Brain microvascular endothelial cell (primary cell): ENCODE data around the gene SENP2.

Experiments
- DNase-seq: peaks from one replicate; pipeline ENCODE4 v3.0.0-alpha.2; 2020
- H3K27ac ChIP-seq: fragments of 250-450 bp; sonication (Bioruptor Pico); 2 replicates; pipeline ENCODE4 v1.5.1; 2020; ENCODE audit warnings: mild to moderate bottlenecking, moderate library complexity
- H3K27me3 ChIP-seq: fragments of 250-450 bp; sonication (Bioruptor Pico); replicated peaks from 2 replicates; pipeline ENCODE4 v1.5.1; 2020; ENCODE audit warnings: mild to moderate bottlenecking
- H3K36me3 ChIP-seq: fragments of 250-450 bp; sonication (Bioruptor Pico); replicated peaks from 2 replicates; pipeline ENCODE4 v1.5.1; 2020; ENCODE audit warnings: mild to moderate bottlenecking
- H3K4me3 ChIP-seq: 2 replicates; pipeline ENCODE4 v1.5.1; 2011; ENCODE audit warnings: low read depth, mild to moderate bottlenecking, control low read depth, low read length, moderate library complexity
- CTCF ChIP-seq: IDR thresholded peaks from 2 replicates; pipeline ENCODE4 v1.5.1; 2011; ENCODE audit warnings: low read depth, mild to moderate bottlenecking, moderate library complexity, low read length, control low read depth, inconsistent platforms; ENCODE audit errors: missing control alignments
- in situ Hi-C: cut with HindIII; loops from 2 replicates; pipeline ENCODE4 v1.10.0; 2017; ENCODE audit warnings: low sequenced_read_pairs, low pct_ligation_motif_present

Gene SENP2

GRCh38 chr3:185585859-185586685 lies at the start of gene SENP2:
Gene SENP2 (plus strand): TSS chr3:185586295. CDS start chr3:185586414, 119 bp downstream.
- in situ Hi-C loops: no loop called here
- peak within 1 kb of the TSS; percentile 92 for H3K27ac ChIP-seq
- H3K36me3 ChIP-seq: no peaks in the 10 kb centered on the region
- H3K27me3 ChIP-seq: no peaks in the 10 kb centered on the region
- DNase-seq: peak; percentile 99
- TF ChIP-seq CTCF: peak; percentile 2
- H3K4me3 ChIP-seq: peak within 1 kb of the TSS; percentile 94

GRCh38 chr3:185537369-185537970 lies 48.6 kb upstream of the SENP2 start:
- in situ Hi-C loops: no loop called here
- Histone ChIP-seq H3K27ac (peak overlapping the region; percentile 82), H3K4me3 (no peak overlapping the region), H3K27me3 (no peaks in the 10 kb centered on the region), H3K36me3 (no peaks in the 10 kb centered on the region)
- no peak for TF ChIP-seq CTCF
- peak; percentile 95 for DNase-seq

- no peak for DNase-seq
- in situ Hi-C loops: no loop called here
- H3K27me3 ChIP-seq: no peaks in the 10 kb centered on the region
- H3K4me3 ChIP-seq: no peak overlapping the region
- H3K36me3 ChIP-seq: no peaks in the 10 kb centered on the region
- H3K27ac ChIP-seq: no peak overlapping the region
- no peak for TF ChIP-seq CTCF
These were observed 46.2 kb upstream of the SENP2 start for GRCh38 chr3:185539934-185540333.

- Histone ChIP-seq H3K36me3 (no peaks in the 10 kb centered on the region), H3K27ac (no peak overlapping the region), H3K4me3 (no peak overlapping the region), H3K27me3 (no peaks in the 10 kb centered on the region)
- TF ChIP-seq CTCF: no peak
- no peak for DNase-seq
- in situ Hi-C loops: no loop called here
These were observed 45.4 kb upstream of the SENP2 start for GRCh38 chr3:185540695-185541094.

GRCh38 chr3:185549122-185549521 lies 37.0 kb upstream of the SENP2 start:
- no peaks in the 10 kb centered on the region for H3K27me3 ChIP-seq
- H3K36me3 ChIP-seq: no peaks in the 10 kb centered on the region
- TF ChIP-seq CTCF: no peak
- H3K27ac ChIP-seq: peak overlapping the region; percentile 28
- no peak overlapping the region for H3K4me3 ChIP-seq
- in situ Hi-C loops: no loop called here
- peak; percentile 96 for DNase-seq

- Histone ChIP-seq H3K27ac (peak overlapping the region; percentile 28), H3K36me3 (no peaks in the 10 kb centered on the region), H3K4me3 (no peak overlapping the region), H3K27me3 (no peaks in the 10 kb centered on the region)
- no peak for DNase-seq
- TF ChIP-seq CTCF: no peak
- in situ Hi-C loops: no loop called here
These were observed 36.4 kb upstream of the SENP2 start for GRCh38 chr3:185549651-185550111.
